Measurements from ENCODE around the gene CAMLG. TPM values are rescaled to one million over a fixed set of nuclear protein-coding genes. Genes with fewer than 3 reads are reported as not detected.
"Not testable (repeated sequence)": the region's sequence is repeated elsewhere in the genome, so short reads cannot be mapped to it uniquely, and the experiment has no call there.

The CAMLG gene
- total RNA-seq, 1 donor from 2014 or later: 27.7 TPM

DNA sequence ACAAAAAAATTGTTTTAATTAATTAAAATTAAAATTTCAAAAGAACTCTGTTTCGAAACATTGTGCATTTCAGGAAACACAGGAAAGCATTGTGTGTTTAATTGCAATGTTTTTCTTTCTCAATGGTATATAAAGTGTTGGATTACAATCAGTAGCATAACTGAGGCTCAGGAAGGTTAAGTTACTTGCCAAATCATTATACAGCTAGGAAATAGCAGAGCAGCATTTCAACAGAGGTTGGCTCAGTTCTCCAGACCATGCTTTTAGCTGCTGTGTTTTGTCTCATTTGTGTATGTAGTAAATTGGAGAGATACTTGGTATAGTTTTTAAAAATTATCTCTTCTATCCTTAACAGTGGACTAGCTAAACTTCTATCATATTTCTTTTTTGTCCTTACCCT, 30.0 kb upstream of the CAMLG start:
- Histone ChIP-seq H3K9me3 (ENCODE audit: insufficient read depth, low read depth, low read length) (no peaks in the 10 kb centered on the region), H2AFZ (ENCODE audit: low read depth, low read length) (no peak overlapping the region), H3K36me3 (ENCODE audit: insufficient read depth, low read length) (peaks cover 57% of the 10 kb centered on the region), H3K27me3 (ENCODE audit: insufficient read depth, low read length) (no peaks in the 10 kb centered on the region), H3K4me3 (ENCODE audit: insufficient read depth, low read depth, low read length) (no peak overlapping the region), H3K79me2 (ENCODE audit: insufficient read depth, low read length) (no peaks in the 10 kb centered on the region), H4K20me1 (ENCODE audit: insufficient read depth, low read length) (peaks cover 12% of the 10 kb centered on the region), H3K9ac (ENCODE audit: low read length) (no peak overlapping the region), H3K4me2 (ENCODE audit: low read length) (no peak overlapping the region), H3K27ac (ENCODE audit: low read depth, low read length) (no peak overlapping the region), H3K4me1 (ENCODE audit: insufficient read depth, low read length) (no peaks in the 10 kb centered on the region)
- H3K4me3 Mint-ChIP-seq (ENCODE audit: unreplicated experiment): no peak overlapping the region
- no peak overlapping the region for H3K27ac Mint-ChIP-seq (ENCODE audit: unreplicated experiment)
- FAIRE-seq (no peak), DNase-seq (ENCODE audit: low read depth) (no peak)
- TF ChIP-seq, protein P1, sequence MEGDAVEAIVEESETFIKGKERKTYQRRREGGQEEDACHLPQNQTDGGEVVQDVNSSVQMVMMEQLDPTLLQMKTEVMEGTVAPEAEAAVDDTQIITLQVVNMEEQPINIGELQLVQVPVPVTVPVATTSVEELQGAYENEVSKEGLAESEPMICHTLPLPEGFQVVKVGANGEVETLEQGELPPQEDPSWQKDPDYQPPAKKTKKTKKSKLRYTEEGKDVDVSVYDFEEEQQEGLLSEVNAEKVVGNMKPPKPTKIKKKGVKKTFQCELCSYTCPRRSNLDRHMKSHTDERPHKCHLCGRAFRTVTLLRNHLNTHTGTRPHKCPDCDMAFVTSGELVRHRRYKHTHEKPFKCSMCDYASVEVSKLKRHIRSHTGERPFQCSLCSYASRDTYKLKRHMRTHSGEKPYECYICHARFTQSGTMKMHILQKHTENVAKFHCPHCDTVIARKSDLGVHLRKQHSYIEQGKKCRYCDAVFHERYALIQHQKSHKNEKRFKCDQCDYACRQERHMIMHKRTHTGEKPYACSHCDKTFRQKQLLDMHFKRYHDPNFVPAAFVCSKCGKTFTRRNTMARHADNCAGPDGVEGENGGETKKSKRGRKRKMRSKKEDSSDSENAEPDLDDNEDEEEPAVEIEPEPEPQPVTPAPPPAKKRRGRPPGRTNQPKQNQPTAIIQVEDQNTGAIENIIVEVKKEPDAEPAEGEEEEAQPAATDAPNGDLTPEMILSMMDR (IDR thresholded peaks at IDR 0.05; ENCODE audit: insufficient read depth, low read depth, low read length): no peak
- TF ChIP-seq EZH2 (IDR thresholded peaks at IDR 0.05; ENCODE audit: insufficient read depth, low read length): no peak
- no peaks in the 10 kb centered on the region for H3K9me3 Mint-ChIP-seq (ENCODE audit: unreplicated experiment)
- H3K4me1 Mint-ChIP-seq (ENCODE audit: low read depth, unreplicated experiment): no peaks in the 10 kb centered on the region
- H3K27me3 Mint-ChIP-seq (ENCODE audit: low read depth, unreplicated experiment): no peaks in the 10 kb centered on the region
- peaks cover 17% of the 10 kb centered on the region for H3K36me3 Mint-ChIP-seq (ENCODE audit: low read depth, unreplicated experiment)

GRCh38 chr5:134714120-134714519, 24.2 kb upstream of the CAMLG start:
- H3K4me2 ChIP-seq (ENCODE audit: low read length): no peak overlapping the region
- H3K27ac ChIP-seq (ENCODE audit: low read depth, low read length): no peak overlapping the region
- H3K27ac Mint-ChIP-seq (ENCODE audit: unreplicated experiment): peak overlapping the region; percentile 54
- no peak for DNase-seq (ENCODE audit: low read depth)
- H3K4me1 Mint-ChIP-seq (ENCODE audit: low read depth, unreplicated experiment): peaks cover 3% of the 10 kb centered on the region
- H3K9me3 Mint-ChIP-seq (ENCODE audit: unreplicated experiment): no peaks in the 10 kb centered on the region
- no peaks in the 10 kb centered on the region for H3K27me3 ChIP-seq (ENCODE audit: insufficient read depth, low read length)
- H2AFZ ChIP-seq (ENCODE audit: low read depth, low read length): no peak overlapping the region
- no peak overlapping the region for H3K9ac ChIP-seq (ENCODE audit: low read length)
- no peaks in the 10 kb centered on the region for H3K9me3 ChIP-seq (ENCODE audit: insufficient read depth, low read depth, low read length)
- H4K20me1 ChIP-seq (ENCODE audit: insufficient read depth, low read length): peaks cover 10% of the 10 kb centered on the region
- peaks cover 35% of the 10 kb centered on the region for H3K36me3 ChIP-seq (ENCODE audit: insufficient read depth, low read length)
- H3K27me3 Mint-ChIP-seq (ENCODE audit: low read depth, unreplicated experiment): no peaks in the 10 kb centered on the region
- peaks cover 11% of the 10 kb centered on the region for H3K36me3 Mint-ChIP-seq (ENCODE audit: low read depth, unreplicated experiment)
- H3K4me1 ChIP-seq (ENCODE audit: insufficient read depth, low read length): peaks cover 5% of the 10 kb centered on the region
- FAIRE-seq: no peak
- H3K4me3 ChIP-seq (ENCODE audit: insufficient read depth, low read depth, low read length): no peak overlapping the region
- H3K4me3 Mint-ChIP-seq (ENCODE audit: unreplicated experiment): no peak overlapping the region
- no peak for TF ChIP-seq EZH2 (IDR thresholded peaks at IDR 0.05; ENCODE audit: insufficient read depth, low read length)
- TF ChIP-seq, protein P1 (IDR thresholded peaks at IDR 0.05; ENCODE audit: insufficient read depth, low read depth, low read length): no peak
- no peaks in the 10 kb centered on the region for H3K79me2 ChIP-seq (ENCODE audit: insufficient read depth, low read length)

GRCh38 chr5:134714541-134714940, 23.8 kb upstream of the CAMLG start:
- no peak overlapping the region for H3K27ac Mint-ChIP-seq (ENCODE audit: unreplicated experiment)
- H3K4me3 Mint-ChIP-seq (ENCODE audit: unreplicated experiment): no peak overlapping the region
- peaks cover 14% of the 10 kb centered on the region for H4K20me1 ChIP-seq (ENCODE audit: insufficient read depth, low read length)
- no peak for DNase-seq (ENCODE audit: low read depth)
- FAIRE-seq: no peak
- H2AFZ ChIP-seq (ENCODE audit: low read depth, low read length): no peak overlapping the region
- H3K4me1 Mint-ChIP-seq (ENCODE audit: low read depth, unreplicated experiment): peaks cover 3% of the 10 kb centered on the region
- no peak overlapping the region for H3K27ac ChIP-seq (ENCODE audit: low read depth, low read length)
- no peaks in the 10 kb centered on the region for H3K79me2 ChIP-seq (ENCODE audit: insufficient read depth, low read length)
- H3K9ac ChIP-seq (ENCODE audit: low read length): no peak overlapping the region
- H3K9me3 Mint-ChIP-seq (ENCODE audit: unreplicated experiment): no peaks in the 10 kb centered on the region
- no peaks in the 10 kb centered on the region for H3K27me3 ChIP-seq (ENCODE audit: insufficient read depth, low read length)
- TF ChIP-seq EZH2 (IDR thresholded peaks at IDR 0.05; ENCODE audit: insufficient read depth, low read length): no peak
- TF ChIP-seq, protein P1 (IDR thresholded peaks at IDR 0.05; ENCODE audit: insufficient read depth, low read depth, low read length): no peak
- H3K4me2 ChIP-seq (ENCODE audit: low read length): no peak overlapping the region
- H3K4me3 ChIP-seq (ENCODE audit: insufficient read depth, low read depth, low read length): no peak overlapping the region
- H3K36me3 Mint-ChIP-seq (ENCODE audit: low read depth, unreplicated experiment): peaks cover 9% of the 10 kb centered on the region
- H3K9me3 ChIP-seq (ENCODE audit: insufficient read depth, low read depth, low read length): no peaks in the 10 kb centered on the region
- peaks cover 36% of the 10 kb centered on the region for H3K36me3 ChIP-seq (ENCODE audit: insufficient read depth, low read length)
- no peaks in the 10 kb centered on the region for H3K27me3 Mint-ChIP-seq (ENCODE audit: low read depth, unreplicated experiment)
- H3K4me1 ChIP-seq (ENCODE audit: insufficient read depth, low read length): peaks cover 5% of the 10 kb centered on the region

- H3K9ac ChIP-seq (ENCODE audit: low read length); H3K27ac Mint-ChIP-seq (ENCODE audit: unreplicated experiment); H3K4me3 ChIP-seq (ENCODE audit: insufficient read depth, low read depth, low read length); H3K27me3 ChIP-seq (ENCODE audit: insufficient read depth, low read length); H3K27me3 Mint-ChIP-seq (ENCODE audit: low read depth, unreplicated experiment); FAIRE-seq; H3K27ac ChIP-seq (ENCODE audit: low read depth, low read length); H3K36me3 Mint-ChIP-seq (ENCODE audit: low read depth, unreplicated experiment); DNase-seq (ENCODE audit: low read depth); H3K79me2 ChIP-seq (ENCODE audit: insufficient read depth, low read length); H3K4me2 ChIP-seq (ENCODE audit: low read length); H3K4me1 ChIP-seq (ENCODE audit: insufficient read depth, low read length); H2AFZ ChIP-seq (ENCODE audit: low read depth, low read length); H3K9me3 Mint-ChIP-seq (ENCODE audit: unreplicated experiment); H3K4me1 Mint-ChIP-seq (ENCODE audit: low read depth, unreplicated experiment); H3K9me3 ChIP-seq (ENCODE audit: insufficient read depth, low read depth, low read length); H3K4me3 Mint-ChIP-seq (ENCODE audit: unreplicated experiment): not testable (repeated sequence)
- Histone ChIP-seq H3K36me3 (ENCODE audit: insufficient read depth, low read length) (peaks cover 35% of the 10 kb centered on the region), H4K20me1 (ENCODE audit: insufficient read depth, low read length) (peaks cover 14% of the 10 kb centered on the region)
Measured at GRCh38 chr5:134715466-134715865, 22.9 kb upstream of the CAMLG start.
